ENCODE data around the gene SPAG16. TPM values are rescaled to one million over a fixed set of nuclear protein-coding genes. Genes with fewer than 3 reads are reported as not detected.

SPAG16 gene
- total and polyA plus RNA-seq, 9 donors, result 17.3 to 29.0 (median 18.8) TPM

GRCh38 chr2:214380681-214381080 is 1096.4 kb downstream of the SPAG16 start:
- H3K27ac ChIP-seq (ENCODE audit: low read length), result no peak overlapping the region
- H3K9me3 ChIP-seq (replicated peaks; ENCODE audit: control insufficient read depth, low read depth, low read length), result no peaks in the 10 kb centered on the region
- H3K36me3 ChIP-seq (ENCODE audit: control insufficient read depth, insufficient read depth, low read length), result no peaks in the 10 kb centered on the region
- 49% methylated on average over 4 of the region's 5 CpGs for WGBS (ENCODE audit: insufficient coverage)
- no peaks in the 10 kb centered on the region for H3K4me1 ChIP-seq (ENCODE audit: control insufficient read depth, insufficient read depth, low read length)
- no peak overlapping the region for H3K4me3 ChIP-seq (ENCODE audit: low read length)
- no peak for DNase-seq
- no peaks in the 10 kb centered on the region for H3K27me3 ChIP-seq (ENCODE audit: control insufficient read depth, insufficient read depth, low read length)

GRCh38 chr2:214382229-214382628 is 1098.0 kb downstream of the SPAG16 start:
- Histone ChIP-seq H3K36me3 (ENCODE audit: control insufficient read depth, insufficient read depth, low read length) (no peaks in the 10 kb centered on the region), H3K27ac (ENCODE audit: low read length) (no peak overlapping the region), H3K4me1 (ENCODE audit: control insufficient read depth, insufficient read depth, low read length) (no peaks in the 10 kb centered on the region), H3K9me3 (replicated peaks; ENCODE audit: control insufficient read depth, low read depth, low read length) (no peaks in the 10 kb centered on the region), H3K4me3 (ENCODE audit: low read length) (no peak overlapping the region), H3K27me3 (ENCODE audit: control insufficient read depth, insufficient read depth, low read length) (no peaks in the 10 kb centered on the region)
- DNase-seq, result no peak
- WGBS (ENCODE audit: insufficient coverage), result no CpG with 5 or more reads among the region's 2 CpGs

DNA sequence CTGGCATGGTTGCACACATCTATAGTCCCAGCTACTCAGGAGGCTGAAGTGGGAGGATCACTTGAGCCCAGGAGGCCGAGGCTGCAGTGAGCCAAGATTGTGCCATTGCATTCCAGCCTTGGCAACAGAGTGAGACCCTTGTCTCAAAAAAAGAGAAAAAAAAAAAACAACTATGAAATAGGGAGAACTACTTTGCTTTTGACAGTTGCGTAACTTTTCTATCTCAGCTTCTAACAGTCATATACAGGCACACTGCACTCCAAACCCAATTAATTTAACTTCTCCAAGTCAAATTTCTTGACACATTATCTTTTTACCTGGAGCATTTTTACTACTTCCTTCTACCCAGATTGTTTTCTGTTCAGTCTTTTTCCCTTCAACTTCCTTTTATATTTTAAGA is 1102.5 kb downstream of the SPAG16 start:
- no peak for DNase-seq
- no CpG with 5 or more reads among the region's 2 CpGs for WGBS (ENCODE audit: insufficient coverage)
- H3K9me3 ChIP-seq (replicated peaks; ENCODE audit: control insufficient read depth, low read depth, low read length), result no peaks in the 10 kb centered on the region
- H3K27ac ChIP-seq (ENCODE audit: low read length), result no peak overlapping the region
- no peaks in the 10 kb centered on the region for H3K4me1 ChIP-seq (ENCODE audit: control insufficient read depth, insufficient read depth, low read length)
- no peaks in the 10 kb centered on the region for H3K36me3 ChIP-seq (ENCODE audit: control insufficient read depth, insufficient read depth, low read length)
- H3K4me3 ChIP-seq (ENCODE audit: low read length), result no peak overlapping the region
- no peaks in the 10 kb centered on the region for H3K27me3 ChIP-seq (ENCODE audit: control insufficient read depth, insufficient read depth, low read length)

DNA sequence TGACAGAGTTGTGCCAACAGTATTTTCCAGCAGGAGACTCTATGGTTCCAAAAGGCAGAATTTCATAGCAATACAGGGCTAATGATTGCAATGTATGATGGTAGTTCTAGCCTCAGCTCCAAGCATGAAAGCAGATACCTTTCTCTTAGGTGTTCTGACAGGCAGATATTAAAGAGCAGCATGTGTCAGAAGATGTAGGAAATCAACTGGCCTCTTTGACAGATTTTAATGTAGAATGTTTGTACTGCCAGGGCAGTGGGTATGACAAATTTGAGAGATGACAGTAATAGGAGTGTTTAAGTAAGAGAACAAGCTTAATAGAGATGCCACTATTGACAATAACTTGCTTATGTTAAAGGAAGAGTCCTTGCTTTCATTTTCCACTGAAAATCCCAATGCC is 1105.1 kb downstream of the SPAG16 start:
- Histone ChIP-seq H3K27me3 (ENCODE audit: control insufficient read depth, insufficient read depth, low read length) (no peaks in the 10 kb centered on the region), H3K4me3 (ENCODE audit: low read length) (no peak overlapping the region), H3K9me3 (replicated peaks; ENCODE audit: control insufficient read depth, low read depth, low read length) (no peaks in the 10 kb centered on the region), H3K36me3 (ENCODE audit: control insufficient read depth, insufficient read depth, low read length) (no peaks in the 10 kb centered on the region), H3K4me1 (ENCODE audit: control insufficient read depth, insufficient read depth, low read length) (no peaks in the 10 kb centered on the region), H3K27ac (ENCODE audit: low read length) (no peak overlapping the region)
- DNase-seq, result no peak

GRCh38 chr2:214393796-214394195 is 1109.5 kb downstream of the SPAG16 start:
- H3K4me3 ChIP-seq (ENCODE audit: low read length), result no peak overlapping the region
- H3K9me3 ChIP-seq (replicated peaks; ENCODE audit: control insufficient read depth, low read depth, low read length), result no peaks in the 10 kb centered on the region
- H3K27ac ChIP-seq (ENCODE audit: low read length), result no peak overlapping the region
- no peak for DNase-seq
- H3K27me3 ChIP-seq (ENCODE audit: control insufficient read depth, insufficient read depth, low read length), result no peaks in the 10 kb centered on the region
- no peaks in the 10 kb centered on the region for H3K36me3 ChIP-seq (ENCODE audit: control insufficient read depth, insufficient read depth, low read length)
- H3K4me1 ChIP-seq (ENCODE audit: control insufficient read depth, insufficient read depth, low read length), result no peaks in the 10 kb centered on the region

DNA sequence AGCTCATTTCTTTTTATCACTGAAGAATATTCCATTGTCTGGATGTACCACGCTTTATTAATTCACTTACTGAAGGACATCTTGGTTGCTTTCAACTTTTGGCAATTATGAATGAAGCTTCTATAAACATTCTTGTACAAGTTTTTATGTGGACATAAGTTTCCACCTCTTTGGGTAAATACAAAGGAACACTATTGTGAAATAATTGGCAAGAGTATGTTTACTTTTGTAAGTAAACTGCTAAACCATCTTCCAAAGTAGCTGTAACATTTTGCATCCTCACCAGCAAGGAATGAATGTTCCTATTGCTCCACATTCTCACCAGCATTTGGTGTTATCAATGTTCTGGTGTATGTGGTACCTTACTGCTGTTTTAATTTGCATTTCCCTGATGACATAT is 1110.8 kb downstream of the SPAG16 start:
- H3K27ac ChIP-seq (ENCODE audit: low read length), result no peak overlapping the region
- no peaks in the 10 kb centered on the region for H3K36me3 ChIP-seq (ENCODE audit: control insufficient read depth, insufficient read depth, low read length)
- H3K9me3 ChIP-seq (replicated peaks; ENCODE audit: control insufficient read depth, low read depth, low read length), result no peaks in the 10 kb centered on the region
- no peak overlapping the region for H3K4me3 ChIP-seq (ENCODE audit: low read length)
- H3K27me3 ChIP-seq (ENCODE audit: control insufficient read depth, insufficient read depth, low read length), result no peaks in the 10 kb centered on the region
- H3K4me1 ChIP-seq (ENCODE audit: control insufficient read depth, insufficient read depth, low read length), result no peaks in the 10 kb centered on the region
- no CpG with 5 or more reads among the region's 1 CpG for WGBS (ENCODE audit: insufficient coverage)
- DNase-seq, result no peak

DNA sequence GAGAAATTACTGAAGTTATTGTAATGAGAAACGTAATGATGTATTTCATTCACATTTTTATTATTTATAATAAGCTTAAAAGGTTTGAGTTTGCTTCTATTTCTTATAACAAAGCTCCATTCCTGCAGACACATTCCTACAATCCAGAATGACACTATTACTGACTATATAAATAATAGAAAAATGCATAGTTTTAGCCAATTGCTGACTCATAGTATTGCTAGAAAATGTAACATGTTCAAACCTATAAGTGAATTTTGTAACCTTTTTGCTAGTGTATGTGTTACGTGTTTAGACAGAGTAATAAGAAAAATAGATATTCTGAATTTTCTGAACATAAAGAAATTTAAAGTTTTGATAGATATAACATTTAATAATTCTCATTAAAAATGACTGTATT is 1117.3 kb downstream of the SPAG16 start:
- Histone ChIP-seq H3K27me3 (ENCODE audit: control insufficient read depth, insufficient read depth, low read length) (no peaks in the 10 kb centered on the region), H3K36me3 (ENCODE audit: control insufficient read depth, insufficient read depth, low read length) (no peaks in the 10 kb centered on the region), H3K4me1 (ENCODE audit: control insufficient read depth, insufficient read depth, low read length) (no peaks in the 10 kb centered on the region), H3K9me3 (replicated peaks; ENCODE audit: control insufficient read depth, low read depth, low read length) (no peaks in the 10 kb centered on the region), H3K27ac (ENCODE audit: low read length) (no peak overlapping the region), H3K4me3 (ENCODE audit: low read length) (no peak overlapping the region)
- WGBS (ENCODE audit: insufficient coverage), result no CpG with 5 or more reads among the region's 2 CpGs
- no peak for DNase-seq

DNA sequence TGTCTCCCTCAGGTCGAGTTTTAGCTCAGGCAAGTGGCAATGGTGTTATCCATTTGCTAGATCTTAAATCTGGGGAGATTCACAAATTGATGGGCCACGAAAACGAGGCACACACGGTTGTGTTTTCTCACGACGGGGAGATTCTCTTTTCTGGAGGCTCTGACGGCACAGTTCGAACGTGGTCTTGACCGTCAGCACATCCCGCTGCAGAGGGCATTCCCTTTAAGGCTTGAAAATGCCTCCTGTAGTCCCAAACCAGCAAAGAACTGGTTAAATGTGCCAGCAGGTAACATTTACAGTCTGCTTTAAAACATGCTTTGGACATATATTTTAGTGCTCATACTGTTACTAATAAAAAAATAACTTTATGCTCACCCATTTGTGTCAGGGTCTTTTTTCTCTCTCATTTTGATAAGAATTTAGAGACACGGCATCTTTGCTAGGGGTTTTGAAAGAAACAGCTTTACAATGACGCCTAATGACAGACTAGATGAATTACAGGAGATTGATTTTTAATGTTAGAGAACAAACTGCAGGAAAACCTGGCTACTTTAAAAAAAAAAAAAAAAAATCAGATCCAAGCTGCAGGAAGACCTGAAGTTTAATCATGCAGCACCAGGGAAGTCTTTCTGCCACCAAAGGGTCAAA is 1126.0 kb downstream of the SPAG16 start:
- 45% methylated on average over 10 of the region's 13 CpGs for WGBS (ENCODE audit: insufficient coverage)
- H3K27ac ChIP-seq (ENCODE audit: low read length), result no peak overlapping the region
- no peaks in the 10 kb centered on the region for H3K36me3 ChIP-seq (ENCODE audit: control insufficient read depth, insufficient read depth, low read length)
- no peaks in the 10 kb centered on the region for H3K4me1 ChIP-seq (ENCODE audit: control insufficient read depth, insufficient read depth, low read length)
- no peak overlapping the region for H3K4me3 ChIP-seq (ENCODE audit: low read length)
- DNase-seq, result no peak
- no peaks in the 10 kb centered on the region for H3K27me3 ChIP-seq (ENCODE audit: control insufficient read depth, insufficient read depth, low read length)
- H3K9me3 ChIP-seq (replicated peaks; ENCODE audit: control insufficient read depth, low read depth, low read length), result no peaks in the 10 kb centered on the region

GRCh38 chr2:214410918-214411554 is 1126.8 kb downstream of the SPAG16 start, which contains the start of gene VWC2L:
TSS of gene VWC2L (plus strand) at chr2:214411054. CDS start at chr2:214414194, 3,140 bp downstream.
- Histone ChIP-seq H3K36me3 (ENCODE audit: control insufficient read depth, insufficient read depth, low read length) (no peaks in the 10 kb centered on the region), H3K4me3 (ENCODE audit: low read length) (no peak within 1 kb of the TSS), H3K27ac (ENCODE audit: low read length) (no peak within 1 kb of the TSS), H3K4me1 (ENCODE audit: control insufficient read depth, insufficient read depth, low read length) (no peaks in the 10 kb centered on the region), H3K9me3 (replicated peaks; ENCODE audit: control insufficient read depth, low read depth, low read length) (no peaks in the 10 kb centered on the region), H3K27me3 (ENCODE audit: control insufficient read depth, insufficient read depth, low read length) (no peaks in the 10 kb centered on the region)
- DNase-seq, result peak; percentile 87
- 0% methylated on average over 6 of the region's 19 CpGs for WGBS (ENCODE audit: insufficient coverage)

DNA sequence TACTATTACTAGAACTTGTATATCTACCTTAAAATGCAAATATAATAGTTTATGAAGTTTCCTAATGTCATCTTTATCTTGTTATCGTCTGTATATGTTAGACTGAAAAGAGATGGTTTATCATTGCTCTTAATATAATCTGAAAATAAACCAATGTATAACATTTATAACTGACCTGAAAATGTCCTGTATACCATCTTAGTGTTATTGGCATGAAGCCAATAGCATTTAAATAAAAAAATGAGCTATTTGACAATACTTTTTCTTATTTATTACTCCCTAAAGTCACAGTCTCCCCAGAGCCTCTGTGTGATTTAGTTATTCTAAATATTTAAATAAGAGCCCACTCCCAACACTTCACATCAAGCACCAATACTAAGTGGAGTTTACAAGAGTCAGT is 1128.4 kb downstream of the SPAG16 start:
- Histone ChIP-seq H3K27ac (ENCODE audit: low read length) (no peak overlapping the region), H3K4me3 (ENCODE audit: low read length) (no peak overlapping the region), H3K9me3 (replicated peaks; ENCODE audit: control insufficient read depth, low read depth, low read length) (no peaks in the 10 kb centered on the region), H3K4me1 (ENCODE audit: control insufficient read depth, insufficient read depth, low read length) (no peaks in the 10 kb centered on the region), H3K36me3 (ENCODE audit: control insufficient read depth, insufficient read depth, low read length) (no peaks in the 10 kb centered on the region), H3K27me3 (ENCODE audit: control insufficient read depth, insufficient read depth, low read length) (no peaks in the 10 kb centered on the region)
- no CpG with 5 or more reads among the region's 1 CpG for WGBS (ENCODE audit: insufficient coverage)
- DNase-seq, result no peak

GRCh38 chr2:214436470-214436869 is 1152.2 kb downstream of the SPAG16 start:
- Histone ChIP-seq H3K27ac (ENCODE audit: low read length) (no peak overlapping the region), H3K27me3 (ENCODE audit: control insufficient read depth, insufficient read depth, low read length) (no peaks in the 10 kb centered on the region), H3K4me1 (ENCODE audit: control insufficient read depth, insufficient read depth, low read length) (no peaks in the 10 kb centered on the region), H3K9me3 (replicated peaks; ENCODE audit: control insufficient read depth, low read depth, low read length) (no peaks in the 10 kb centered on the region), H3K36me3 (ENCODE audit: control insufficient read depth, insufficient read depth, low read length) (no peaks in the 10 kb centered on the region), H3K4me3 (ENCODE audit: low read length) (no peak overlapping the region)
- 94% methylated on average over 3 of the region's 4 CpGs for WGBS (ENCODE audit: insufficient coverage)
- no peak for DNase-seq
